ENCODE results near the gene ATP13A4.

Gene ATP13A4

GRCh38 chr3:193396451-193397244, 158.0 kb downstream of the ATP13A4 start:
- Histone ChIP-seq H3K36me3 (ENCODE audit: control insufficient read depth in 2 of 2, insufficient read depth in 2 of 2, low read length in 2 of 2) (no peaks in the 10 kb centered on the region), H3K4me1 (ENCODE audit: control insufficient read depth, insufficient read depth, low read length) (no peaks in the 10 kb centered on the region), H3K9ac (ENCODE audit: low read length in 2 of 2) (no peak overlapping the region), H3K9me3 (ENCODE audit: control insufficient read depth in 2 of 2, low read length in 2 of 2) (no peaks in the 10 kb centered on the region), H3K27me3 (ENCODE audit: control insufficient read depth in 1 of 2, insufficient read depth in 2 of 2, low read length in 2 of 2) (peaks cover 0 to 2% of the 10 kb centered on the region in 2 donors), H3K27ac (ENCODE audit: low read length) (no peak overlapping the region), H3K4me3 (ENCODE audit: low read length in 2 of 2) (no peak overlapping the region)

GRCh38 chr3:193391902-193392301, 162.8 kb downstream of the ATP13A4 start:
- Histone ChIP-seq H3K27ac (ENCODE audit: low read length) (no peak overlapping the region), H3K36me3 (ENCODE audit: control insufficient read depth in 2 of 2, insufficient read depth in 2 of 2, low read length in 2 of 2) (no peaks in the 10 kb centered on the region), H3K27me3 (ENCODE audit: control insufficient read depth in 1 of 2, insufficient read depth in 2 of 2, low read length in 2 of 2) (peaks cover 0 to 2% of the 10 kb centered on the region in 2 donors), H3K9me3 (ENCODE audit: control insufficient read depth in 2 of 2, low read length in 2 of 2) (no peaks in the 10 kb centered on the region), H3K4me3 (ENCODE audit: low read length in 2 of 2) (no peak overlapping the region), H3K9ac (ENCODE audit: low read length in 2 of 2) (no peak overlapping the region), H3K4me1 (ENCODE audit: control insufficient read depth, insufficient read depth, low read length) (no peaks in the 10 kb centered on the region)

- no peaks in the 10 kb centered on the region for H3K9me3 ChIP-seq (ENCODE audit: control insufficient read depth in 2 of 2, low read length in 2 of 2)
- H3K27ac ChIP-seq (ENCODE audit: low read length), result no peak overlapping the region
- no peak overlapping the region for H3K9ac ChIP-seq (ENCODE audit: low read length in 2 of 2)
- no peaks in the 10 kb centered on the region for H3K36me3 ChIP-seq (ENCODE audit: control insufficient read depth in 2 of 2, insufficient read depth in 2 of 2, low read length in 2 of 2)
- H3K27me3 ChIP-seq (ENCODE audit: control insufficient read depth in 1 of 2, insufficient read depth in 2 of 2, low read length in 2 of 2), result no peaks in the 10 kb centered on the region
- H3K4me3 ChIP-seq (ENCODE audit: low read length in 2 of 2), result no peak overlapping the region
- H3K4me1 ChIP-seq (ENCODE audit: control insufficient read depth, insufficient read depth, low read length), result no peaks in the 10 kb centered on the region
These were observed 165.4 kb downstream of the ATP13A4 start for GRCh38 chr3:193389335-193389734.

GRCh38 chr3:193388361-193388760, 166.3 kb downstream of the ATP13A4 start:
- no peaks in the 10 kb centered on the region for H3K36me3 ChIP-seq (ENCODE audit: control insufficient read depth in 2 of 2, insufficient read depth in 2 of 2, low read length in 2 of 2)
- no peaks in the 10 kb centered on the region for H3K27me3 ChIP-seq (ENCODE audit: control insufficient read depth in 1 of 2, insufficient read depth in 2 of 2, low read length in 2 of 2)
- H3K27ac ChIP-seq (ENCODE audit: low read length), result no peak overlapping the region

DNA sequence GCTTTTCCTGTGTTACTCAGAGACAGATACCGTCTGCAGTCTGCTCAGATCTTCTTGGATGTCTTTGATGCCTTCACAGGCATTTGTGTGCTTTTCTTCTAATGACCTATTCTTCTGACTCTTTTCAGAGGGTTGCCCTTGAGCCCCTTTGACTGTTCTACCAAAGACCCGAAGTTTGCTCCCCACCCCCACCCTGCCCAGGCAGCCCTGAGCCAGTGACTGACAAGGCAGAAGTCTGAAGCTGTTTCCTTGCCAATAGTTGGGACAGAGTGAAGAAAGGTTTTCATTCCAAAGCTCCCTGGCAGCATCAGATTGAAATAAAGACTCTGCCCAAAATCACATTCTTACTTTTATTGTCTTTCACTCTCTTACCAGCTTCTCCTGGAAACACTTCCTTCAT, 167.1 kb downstream of the ATP13A4 start:
- H3K4me1 ChIP-seq (ENCODE audit: control insufficient read depth, insufficient read depth, low read length), result no peaks in the 10 kb centered on the region
- H3K9ac ChIP-seq (ENCODE audit: low read length in 2 of 2), result no peak overlapping the region
- no peaks in the 10 kb centered on the region for H3K9me3 ChIP-seq (ENCODE audit: control insufficient read depth in 2 of 2, low read length in 2 of 2)
- H3K27ac ChIP-seq (ENCODE audit: low read length), result no peak overlapping the region
- no peak overlapping the region for H3K4me3 ChIP-seq (ENCODE audit: low read length in 2 of 2)
- H3K36me3 ChIP-seq (ENCODE audit: control insufficient read depth in 2 of 2, insufficient read depth in 2 of 2, low read length in 2 of 2), result no peaks in the 10 kb centered on the region
- H3K27me3 ChIP-seq (ENCODE audit: control insufficient read depth in 1 of 2, insufficient read depth in 2 of 2, low read length in 2 of 2), result no peaks in the 10 kb centered on the region

More at GRCh38 chr3:193388361-193388760, 166.3 kb downstream of the ATP13A4 start:
- Histone ChIP-seq H3K9me3 (ENCODE audit: control insufficient read depth in 2 of 2, low read length in 2 of 2) (no peaks in the 10 kb centered on the region), H3K4me3 (ENCODE audit: low read length in 2 of 2) (no peak overlapping the region), H3K4me1 (ENCODE audit: control insufficient read depth, insufficient read depth, low read length) (no peaks in the 10 kb centered on the region), H3K9ac (ENCODE audit: low read length in 2 of 2) (no peak overlapping the region)

- Histone ChIP-seq H3K9ac (ENCODE audit: low read length in 2 of 2) (no peak within 1 kb of the TSS), H3K36me3 (ENCODE audit: control insufficient read depth in 2 of 2, insufficient read depth in 2 of 2, low read length in 2 of 2) (no peaks in the 10 kb centered on the region), H3K4me1 (ENCODE audit: control insufficient read depth, insufficient read depth, low read length) (no peaks in the 10 kb centered on the region), H3K9me3 (ENCODE audit: control insufficient read depth in 2 of 2, low read length in 2 of 2) (no peaks in the 10 kb centered on the region), H3K4me3 (ENCODE audit: low read length in 2 of 2) (no peak within 1 kb of the TSS), H3K27me3 (ENCODE audit: control insufficient read depth in 1 of 2, insufficient read depth in 2 of 2, low read length in 2 of 2) (peaks cover 0 to 2% of the 10 kb centered on the region in 2 donors), H3K27ac (ENCODE audit: low read length) (no peak within 1 kb of the TSS)
These were observed 176.0 kb downstream of the ATP13A4 start, which contains the start of gene ATP13A5 for GRCh38 chr3:193378706-193379105. Gene ATP13A5, minus strand, starts transcription at chr3:193378753. Its CDS starts 28 bp downstream, at chr3:193378725.

DNA sequence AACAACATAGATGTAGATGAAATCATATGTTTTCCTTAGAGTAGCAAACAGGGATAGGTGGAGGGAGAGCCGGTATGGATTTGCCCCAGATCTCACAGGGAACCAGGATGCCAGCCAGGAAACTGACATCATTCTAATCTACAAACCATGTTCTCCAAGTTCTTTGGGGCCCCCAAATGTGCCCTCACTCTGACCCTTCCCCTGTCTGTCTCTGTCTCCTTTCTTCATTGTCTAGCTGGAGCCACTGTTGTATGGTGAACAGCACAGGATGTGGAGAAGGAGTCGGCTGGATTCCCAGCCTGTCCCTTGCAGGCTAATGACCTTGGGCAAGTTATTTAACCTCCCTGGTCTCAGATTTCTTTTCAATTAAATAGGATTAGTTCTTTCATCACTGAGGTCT, 177.1 kb downstream of the ATP13A4 start:
- no peaks in the 10 kb centered on the region for H3K9me3 ChIP-seq (ENCODE audit: control insufficient read depth in 2 of 2, low read length in 2 of 2)
- H3K9ac ChIP-seq (ENCODE audit: low read length in 2 of 2), result no peak overlapping the region
- H3K27me3 ChIP-seq (ENCODE audit: control insufficient read depth in 1 of 2, insufficient read depth in 2 of 2, low read length in 2 of 2), result peaks cover 0 to 2% of the 10 kb centered on the region in 2 donors
- H3K27ac ChIP-seq (ENCODE audit: low read length), result no peak overlapping the region
- H3K36me3 ChIP-seq (ENCODE audit: control insufficient read depth in 2 of 2, insufficient read depth in 2 of 2, low read length in 2 of 2), result no peaks in the 10 kb centered on the region
- H3K4me1 ChIP-seq (ENCODE audit: control insufficient read depth, insufficient read depth, low read length), result no peaks in the 10 kb centered on the region
- H3K4me3 ChIP-seq (ENCODE audit: low read length in 2 of 2), result no peak overlapping the region

GRCh38 chr3:193375614-193376013, 179.1 kb downstream of the ATP13A4 start:
- no peak overlapping the region for H3K4me3 ChIP-seq (ENCODE audit: low read length in 2 of 2)
- no peak overlapping the region for H3K27ac ChIP-seq (ENCODE audit: low read length)
- H3K9me3 ChIP-seq (ENCODE audit: control insufficient read depth in 2 of 2, low read length in 2 of 2), result no peaks in the 10 kb centered on the region
- no peak overlapping the region for H3K9ac ChIP-seq (ENCODE audit: low read length in 2 of 2)
- peaks cover 0 to 2% of the 10 kb centered on the region in 2 donors for H3K27me3 ChIP-seq (ENCODE audit: control insufficient read depth in 1 of 2, insufficient read depth in 2 of 2, low read length in 2 of 2)
- no peaks in the 10 kb centered on the region for H3K4me1 ChIP-seq (ENCODE audit: control insufficient read depth, insufficient read depth, low read length)
- H3K36me3 ChIP-seq (ENCODE audit: control insufficient read depth in 2 of 2, insufficient read depth in 2 of 2, low read length in 2 of 2), result no peaks in the 10 kb centered on the region

DNA sequence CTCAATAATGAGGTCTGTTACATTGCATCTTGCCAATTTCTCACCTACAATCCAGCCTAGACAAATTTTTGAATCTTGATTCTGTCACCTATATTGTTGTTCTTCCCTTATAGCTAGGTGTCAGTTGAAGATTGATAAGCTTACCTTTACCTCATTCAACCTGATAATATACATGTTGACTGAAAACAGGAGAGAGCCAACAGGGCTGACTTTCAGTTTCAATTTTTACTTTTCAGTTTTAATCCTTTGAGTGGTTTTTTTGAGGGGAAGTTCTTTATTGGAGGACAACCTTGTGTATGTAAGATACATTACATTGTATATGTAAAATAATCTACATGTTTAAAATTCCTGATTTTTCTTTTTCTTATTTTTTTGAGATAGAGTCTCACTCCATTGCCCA, 181.9 kb downstream of the ATP13A4 start:
- no peaks in the 10 kb centered on the region for H3K9me3 ChIP-seq (ENCODE audit: control insufficient read depth in 2 of 2, low read length in 2 of 2)
- no peaks in the 10 kb centered on the region for H3K36me3 ChIP-seq (ENCODE audit: control insufficient read depth in 2 of 2, insufficient read depth in 2 of 2, low read length in 2 of 2)
- H3K9ac ChIP-seq (ENCODE audit: low read length in 2 of 2), result no peak overlapping the region
- no peak overlapping the region for H3K4me3 ChIP-seq (ENCODE audit: low read length in 2 of 2)
- no peaks in the 10 kb centered on the region for H3K4me1 ChIP-seq (ENCODE audit: control insufficient read depth, insufficient read depth, low read length)
- no peak overlapping the region for H3K27ac ChIP-seq (ENCODE audit: low read length)
- H3K27me3 ChIP-seq (ENCODE audit: control insufficient read depth in 1 of 2, insufficient read depth in 2 of 2, low read length in 2 of 2), result peaks cover 0 to 2% of the 10 kb centered on the region in 2 donors

- H3K4me1 ChIP-seq (ENCODE audit: control insufficient read depth, insufficient read depth, low read length), result no peaks in the 10 kb centered on the region
- no peak overlapping the region for H3K4me3 ChIP-seq (ENCODE audit: low read length in 2 of 2)
- H3K27me3 ChIP-seq (ENCODE audit: control insufficient read depth in 1 of 2, insufficient read depth in 2 of 2, low read length in 2 of 2), result peaks cover 0 to 5% of the 10 kb centered on the region in 2 donors
- no peak overlapping the region for H3K9ac ChIP-seq (ENCODE audit: low read length in 2 of 2)
- no peaks in the 10 kb centered on the region for H3K9me3 ChIP-seq (ENCODE audit: control insufficient read depth in 2 of 2, low read length in 2 of 2)
- H3K27ac ChIP-seq (ENCODE audit: low read length), result no peak overlapping the region
- no peaks in the 10 kb centered on the region for H3K36me3 ChIP-seq (ENCODE audit: control insufficient read depth in 2 of 2, insufficient read depth in 2 of 2, low read length in 2 of 2)
These were observed 186.8 kb downstream of the ATP13A4 start for GRCh38 chr3:193367868-193368267.

GRCh38 chr3:193357291-193357690, 197.4 kb downstream of the ATP13A4 start:
- no peak overlapping the region for H3K9ac ChIP-seq (ENCODE audit: low read length in 2 of 2)
- H3K27me3 ChIP-seq (ENCODE audit: control insufficient read depth in 1 of 2, insufficient read depth in 2 of 2, low read length in 2 of 2), result no peaks in the 10 kb centered on the region
- no peaks in the 10 kb centered on the region for H3K36me3 ChIP-seq (ENCODE audit: control insufficient read depth in 2 of 2, insufficient read depth in 2 of 2, low read length in 2 of 2)
- no peak overlapping the region for H3K4me3 ChIP-seq (ENCODE audit: low read length in 2 of 2)
- H3K9me3 ChIP-seq (ENCODE audit: control insufficient read depth in 2 of 2, low read length in 2 of 2), result no peaks in the 10 kb centered on the region
- H3K4me1 ChIP-seq (ENCODE audit: control insufficient read depth, insufficient read depth, low read length), result no peaks in the 10 kb centered on the region
- H3K27ac ChIP-seq (ENCODE audit: low read length), result no peak overlapping the region
